ENCODE measurements around the gene SLC35E4.

SLC35E4 gene

GRCh38 chr22:30649430-30650007 is 13.9 kb downstream of the SLC35E4 start:
- Histone ChIP-seq H3K36me3 (no peaks in the 10 kb centered on the region), H3K27ac (no peak overlapping the region), H3K9me3 (ENCODE audit: severe bottlenecking) (no peaks in the 10 kb centered on the region), H3K27me3 (ENCODE audit: insufficient read depth, low read depth, severe bottlenecking) (no peaks in the 10 kb centered on the region), H3K4me3 (ENCODE audit: low read depth, low read length) (no peak overlapping the region)
- DNase-seq, result no peak
- no peak for TF ChIP-seq CTCF (IDR thresholded peaks at IDR 0.05; ENCODE audit: low read depth, low read length)

- H3K36me3 ChIP-seq, result no peaks in the 10 kb centered on the region
- no peaks in the 10 kb centered on the region for H3K9me3 ChIP-seq (ENCODE audit: severe bottlenecking)
- no peak for TF ChIP-seq CTCF (IDR thresholded peaks at IDR 0.05; ENCODE audit: low read depth, low read length)
- no peaks in the 10 kb centered on the region for H3K27me3 ChIP-seq (ENCODE audit: insufficient read depth, low read depth, severe bottlenecking)
- no peak overlapping the region for H3K4me3 ChIP-seq (ENCODE audit: low read depth, low read length)
- DNase-seq, result no peak
- no peak overlapping the region for H3K27ac ChIP-seq
These were observed 15.0 kb downstream of the SLC35E4 start for GRCh38 chr22:30650508-30651116.

GRCh38 chr22:30652852-30653251 is 17.3 kb downstream of the SLC35E4 start:
- Histone ChIP-seq H3K4me3 (ENCODE audit: low read depth, low read length) (no peak overlapping the region), H3K36me3 (no peaks in the 10 kb centered on the region), H3K27me3 (ENCODE audit: insufficient read depth, low read depth, severe bottlenecking) (no peaks in the 10 kb centered on the region), H3K27ac (no peak overlapping the region), H3K9me3 (ENCODE audit: severe bottlenecking) (no peaks in the 10 kb centered on the region)
- no peak for TF ChIP-seq CTCF (IDR thresholded peaks at IDR 0.05; ENCODE audit: low read depth, low read length)
- no peak for DNase-seq

GRCh38 chr22:30654361-30654760 is 18.8 kb downstream of the SLC35E4 start:
- Histone ChIP-seq H3K4me3 (ENCODE audit: low read depth, low read length) (no peak overlapping the region), H3K36me3 (no peaks in the 10 kb centered on the region), H3K27me3 (ENCODE audit: insufficient read depth, low read depth, severe bottlenecking) (no peaks in the 10 kb centered on the region), H3K27ac (no peak overlapping the region), H3K9me3 (ENCODE audit: severe bottlenecking) (no peaks in the 10 kb centered on the region)
- DNase-seq, result no peak
- TF ChIP-seq CTCF (IDR thresholded peaks at IDR 0.05; ENCODE audit: low read depth, low read length), result no peak

- no peak overlapping the region for H3K4me3 ChIP-seq (ENCODE audit: low read depth, low read length)
- H3K27me3 ChIP-seq (ENCODE audit: insufficient read depth, low read depth, severe bottlenecking), result no peaks in the 10 kb centered on the region
- H3K27ac ChIP-seq, result no peak overlapping the region
- TF ChIP-seq CTCF (IDR thresholded peaks at IDR 0.05; ENCODE audit: low read depth, low read length), result no peak
- no peaks in the 10 kb centered on the region for H3K9me3 ChIP-seq (ENCODE audit: severe bottlenecking)
- no peaks in the 10 kb centered on the region for H3K36me3 ChIP-seq
- DNase-seq, result no peak
These were observed 20.0 kb downstream of the SLC35E4 start for GRCh38 chr22:30655532-30655931.

GRCh38 chr22:30662040-30662439 is 26.5 kb downstream of the SLC35E4 start:
- no peak for TF ChIP-seq CTCF (IDR thresholded peaks at IDR 0.05; ENCODE audit: low read depth, low read length)
- Histone ChIP-seq H3K4me3 (ENCODE audit: low read depth, low read length) (no peak overlapping the region), H3K9me3 (ENCODE audit: severe bottlenecking) (no peaks in the 10 kb centered on the region), H3K27me3 (ENCODE audit: insufficient read depth, low read depth, severe bottlenecking) (no peaks in the 10 kb centered on the region), H3K36me3 (peaks cover 11% of the 10 kb centered on the region), H3K27ac (no peak overlapping the region)
- DNase-seq, result no peak

Data from WERI-Rb-1 (cell line).